GM12864 (cell line): ENCODE measurements around the gene GCNT4.

Experiments used
- DNase-seq: peaks from one replicate; pipeline ENCODE4 v3.0.0-alpha.2; 2011; ENCODE audit warnings: low read depth
- H3K4me3 ChIP-seq: 2 replicates; pipeline ENCODE4 v1.5.1; 2011; ENCODE audit warnings: mild to moderate bottlenecking, low read depth, low read length, control low read depth
- TF ChIP-seq, protein P1 (sequence below): IDR thresholded peaks from 2 replicates; pipeline ENCODE4 v1.5.1; 2011; ENCODE audit warnings: low read depth, mild to moderate bottlenecking, moderate library complexity, low read length, control low read depth, inconsistent platforms; ENCODE audit errors: missing control alignments

The GCNT4 gene

DNA sequence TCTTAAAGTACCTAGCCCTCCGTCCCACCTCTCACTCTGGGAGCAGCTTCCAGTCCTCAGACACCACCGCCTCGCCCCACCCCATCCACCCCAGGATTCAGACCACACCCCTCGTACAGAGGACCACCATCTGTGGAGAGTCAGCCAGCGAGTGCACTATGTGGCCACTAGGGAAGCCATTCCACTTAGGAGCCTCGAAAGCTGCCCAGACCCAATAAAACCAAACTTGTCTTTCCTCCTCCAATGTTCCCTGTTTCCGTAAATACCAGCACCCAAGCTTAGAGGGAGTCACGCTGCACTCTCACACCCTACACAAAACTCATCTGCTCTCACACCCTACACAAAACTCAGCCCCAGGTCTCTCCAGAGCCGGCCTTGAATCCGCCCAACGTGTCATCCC is 1.9 kb downstream of the GCNT4 start:
- H3K4me3 ChIP-seq, result no peak overlapping the region
- DNase-seq, result no peak
- TF ChIP-seq, protein P1, sequence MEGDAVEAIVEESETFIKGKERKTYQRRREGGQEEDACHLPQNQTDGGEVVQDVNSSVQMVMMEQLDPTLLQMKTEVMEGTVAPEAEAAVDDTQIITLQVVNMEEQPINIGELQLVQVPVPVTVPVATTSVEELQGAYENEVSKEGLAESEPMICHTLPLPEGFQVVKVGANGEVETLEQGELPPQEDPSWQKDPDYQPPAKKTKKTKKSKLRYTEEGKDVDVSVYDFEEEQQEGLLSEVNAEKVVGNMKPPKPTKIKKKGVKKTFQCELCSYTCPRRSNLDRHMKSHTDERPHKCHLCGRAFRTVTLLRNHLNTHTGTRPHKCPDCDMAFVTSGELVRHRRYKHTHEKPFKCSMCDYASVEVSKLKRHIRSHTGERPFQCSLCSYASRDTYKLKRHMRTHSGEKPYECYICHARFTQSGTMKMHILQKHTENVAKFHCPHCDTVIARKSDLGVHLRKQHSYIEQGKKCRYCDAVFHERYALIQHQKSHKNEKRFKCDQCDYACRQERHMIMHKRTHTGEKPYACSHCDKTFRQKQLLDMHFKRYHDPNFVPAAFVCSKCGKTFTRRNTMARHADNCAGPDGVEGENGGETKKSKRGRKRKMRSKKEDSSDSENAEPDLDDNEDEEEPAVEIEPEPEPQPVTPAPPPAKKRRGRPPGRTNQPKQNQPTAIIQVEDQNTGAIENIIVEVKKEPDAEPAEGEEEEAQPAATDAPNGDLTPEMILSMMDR, result peak; percentile 50

DNA sequence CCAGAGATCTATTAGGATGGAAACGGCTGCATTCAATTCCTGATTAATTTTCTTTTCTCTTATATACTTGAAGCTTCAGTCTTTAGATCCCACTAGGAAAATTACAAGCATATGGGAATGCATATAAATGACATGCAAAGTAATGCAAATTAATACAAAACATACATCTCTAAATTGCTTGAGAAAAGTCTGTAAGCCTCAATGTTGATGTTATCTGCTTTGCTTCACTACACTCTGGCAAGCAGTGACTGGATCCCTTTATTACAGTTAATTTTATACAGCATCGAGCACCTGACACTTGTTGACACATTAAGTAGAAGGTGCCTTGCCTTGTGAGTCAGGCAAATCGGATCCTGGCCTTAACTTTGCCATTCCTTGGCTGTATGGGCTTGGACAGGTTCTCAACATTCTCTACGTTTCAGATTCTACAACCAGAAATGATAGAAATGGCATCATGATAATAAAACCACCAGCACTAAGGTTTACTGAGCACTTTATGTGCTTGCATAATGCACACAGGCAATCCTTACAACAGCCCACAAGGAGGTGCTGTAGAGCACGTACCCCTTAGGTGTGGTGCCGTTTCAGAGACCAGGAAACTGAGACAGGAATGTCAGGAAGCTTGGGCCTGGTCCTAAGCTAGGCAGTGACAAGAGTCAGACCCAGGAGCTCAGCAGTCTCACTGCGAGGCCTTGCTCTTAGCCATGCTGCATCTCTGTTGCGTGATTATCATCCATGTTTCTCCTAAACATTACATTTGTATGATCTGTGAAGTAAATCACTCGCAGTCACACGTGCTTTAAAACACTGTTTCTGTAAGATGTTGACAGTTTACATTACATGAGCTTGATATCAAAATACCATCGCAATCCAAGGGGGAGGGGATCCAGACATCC is 2.7 kb downstream of the GCNT4 start:
- DNase-seq, result peak; percentile 35
- no peak overlapping the region for H3K4me3 ChIP-seq
- TF ChIP-seq, protein P1, result peak; percentile 87

DNA sequence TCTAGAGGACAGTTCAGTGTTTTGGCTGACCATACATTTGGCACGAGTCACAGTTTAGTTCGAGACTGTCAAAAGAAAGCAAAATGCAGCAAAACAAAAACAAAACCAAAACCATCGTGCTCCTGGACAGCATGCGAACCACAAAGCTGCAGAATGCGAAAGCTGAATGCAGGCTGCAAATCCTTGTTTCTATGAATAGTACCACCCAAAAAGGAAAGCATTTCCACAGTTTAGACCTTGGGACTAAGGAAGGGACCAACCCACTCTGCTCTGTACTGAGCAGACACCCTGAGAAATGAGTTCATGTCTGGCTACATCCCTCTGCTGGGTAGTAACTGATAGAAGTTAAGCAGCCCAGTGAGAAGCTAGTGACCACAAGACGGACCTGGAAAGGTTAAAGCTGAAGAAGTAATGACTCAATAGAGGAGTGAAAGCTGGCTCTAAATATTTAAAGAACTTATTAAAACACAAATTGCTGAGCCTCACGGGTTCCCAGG is 3.9 kb downstream of the GCNT4 start:
- H3K4me3 ChIP-seq, result peak overlapping the region; percentile 34; the same call in 1 of the 2 replicates
- TF ChIP-seq, protein P1, result no peak
- DNase-seq, result peak; percentile 37

DNA sequence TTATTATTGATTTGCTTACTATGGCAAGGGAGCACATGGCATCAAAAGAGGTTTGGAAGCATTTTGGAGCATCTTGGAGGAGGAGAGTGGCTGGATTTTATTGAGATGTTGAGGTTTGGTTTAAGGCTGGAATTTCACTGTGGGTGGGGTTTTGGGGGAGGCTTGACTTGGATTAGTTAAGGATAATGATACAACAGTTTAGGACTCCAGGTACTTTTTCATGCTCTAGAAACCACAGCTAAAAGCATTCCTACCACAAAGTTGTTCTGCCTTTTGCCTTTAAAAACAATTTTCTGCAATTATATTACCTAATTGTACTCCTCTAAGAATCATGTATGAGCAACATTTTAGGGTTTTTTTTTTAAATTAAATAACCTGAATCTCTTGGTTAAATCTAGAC is 5.0 kb downstream of the GCNT4 start:
- no peak overlapping the region for H3K4me3 ChIP-seq
- TF ChIP-seq, protein P1, result no peak
- no peak for DNase-seq

DNA sequence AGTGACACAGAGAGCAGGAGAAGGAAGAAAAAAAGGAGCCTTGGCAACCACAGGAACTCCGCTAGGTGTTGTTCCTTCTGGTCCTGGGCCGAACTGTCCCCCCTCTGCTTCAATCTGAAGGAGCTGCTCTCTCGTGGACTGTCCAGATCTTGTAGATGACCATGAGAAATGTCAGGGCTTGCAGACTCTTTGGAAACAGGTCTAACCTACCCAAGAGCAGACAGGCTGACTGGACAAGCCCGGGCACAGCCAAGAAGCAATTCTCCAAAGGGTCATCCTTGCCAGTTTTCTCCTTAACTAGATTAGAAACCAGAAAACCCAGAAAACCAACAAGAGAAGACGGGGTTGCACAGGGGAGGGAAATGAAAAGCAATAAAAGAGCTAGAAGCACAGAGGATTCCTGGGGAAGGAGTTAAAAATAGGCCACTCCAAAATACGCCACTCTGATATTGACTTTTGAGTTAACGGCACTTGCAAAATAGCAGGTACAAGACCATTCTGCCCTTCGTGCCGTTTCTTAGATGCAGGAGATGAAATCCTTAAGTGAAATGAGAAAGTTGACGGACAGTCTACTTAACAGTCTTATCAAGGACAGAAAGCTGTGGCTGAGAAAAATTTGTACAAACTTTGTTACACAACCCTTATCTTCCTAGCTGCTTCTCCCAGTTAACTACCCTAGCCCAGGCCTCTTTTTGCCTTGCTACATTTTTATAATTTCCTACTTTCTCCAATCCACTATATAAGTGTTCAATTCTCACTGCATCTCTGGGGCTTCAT is 5.8 kb downstream of the GCNT4 start:
- TF ChIP-seq, protein P1, result no peak
- H3K4me3 ChIP-seq, result no peak overlapping the region
- no peak for DNase-seq

DNA sequence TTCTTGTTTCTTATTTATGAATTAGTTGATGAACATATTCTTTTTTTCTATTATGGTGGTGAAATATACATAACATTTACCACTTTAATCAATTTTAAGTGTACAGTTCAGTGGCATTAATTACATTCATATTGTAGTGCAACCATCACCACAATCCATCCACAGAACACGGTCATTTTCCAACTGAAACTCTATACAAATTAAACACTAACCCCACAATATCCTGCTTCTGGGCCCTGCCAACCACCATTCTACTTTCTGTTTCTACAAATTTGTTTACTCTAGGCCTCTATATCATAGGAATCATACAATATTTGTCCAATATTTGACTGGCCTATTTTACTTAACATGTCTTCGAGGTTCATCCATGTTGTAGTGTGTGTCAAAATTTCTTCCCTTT is 7.3 kb downstream of the GCNT4 start:
- DNase-seq, result no peak
- TF ChIP-seq, protein P1, result no peak
- H3K4me3 ChIP-seq, result no peak overlapping the region
